Mesendoderm (in vitro differentiated cells): ENCODE results near the gene PLSCR2.
A peak's percentile ranks its signal among the peaks of the same experiment; 100 is the strongest.

Experiments
- DNase-seq: peaks from one replicate; pipeline ENCODE4 v3.0.0; 2013
- H2AK5ac ChIP-seq: 2 replicates; pipeline ENCODE4 v1.6.1; 2013; ENCODE audit warnings: low read length, inconsistent platforms
- H2BK120ac ChIP-seq: 2 replicates; pipeline ENCODE4 v1.6.1; 2013; ENCODE audit warnings: low read depth, mild to moderate bottlenecking, low read length, moderate library complexity, mixed read lengths
- H2BK15ac ChIP-seq: replicated peaks from 2 replicates; pipeline ENCODE4 v1.6.1; 2013; ENCODE audit warnings: low read depth, mild to moderate bottlenecking, moderate library complexity
- H2BK5ac ChIP-seq: 2 replicates; pipeline ENCODE4 v1.6.1; 2013; ENCODE audit warnings: low read length, inconsistent platforms
- H3K18ac ChIP-seq: 2 replicates; pipeline ENCODE4 v1.6.1; 2013; ENCODE audit warnings: mild to moderate bottlenecking, low read length, mixed read lengths
- H3K23ac ChIP-seq: one replicate; pipeline ENCODE4 v1.6.1; 2013; ENCODE audit warnings: low read length
- H3K27ac ChIP-seq: 2 replicates; pipeline ENCODE4 v1.5.1; 2013; ENCODE audit warnings: low read depth, mild to moderate bottlenecking, inconsistent platforms, low read length, moderate library complexity
- H3K27me3 ChIP-seq: 2 replicates; pipeline ENCODE4 v1.6.1; 2013; ENCODE audit warnings: low read length, control low read depth, mild to moderate bottlenecking, inconsistent platforms; ENCODE audit not compliant: insufficient read depth, poor library complexity
- H3K36me3 ChIP-seq: 2 replicates; pipeline ENCODE4 v1.6.1; 2013; ENCODE audit warnings: low read length, inconsistent platforms; ENCODE audit not compliant: control insufficient read depth, insufficient read depth
- H3K4ac ChIP-seq: one replicate; pipeline ENCODE4 v1.6.1; 2013; ENCODE audit warnings: low read depth, mild to moderate bottlenecking, low read length, moderate library complexity
- H3K4me1 ChIP-seq: 2 replicates; pipeline ENCODE4 v1.6.1; 2013; ENCODE audit warnings: low read depth, low read length, inconsistent platforms; ENCODE audit not compliant: control insufficient read depth
- H3K4me2 ChIP-seq: 2 replicates; pipeline ENCODE4 v1.6.1; 2013; ENCODE audit warnings: low read length
- H3K4me3 ChIP-seq: 2 replicates; pipeline ENCODE4 v1.5.1; 2013; ENCODE audit warnings: mild to moderate bottlenecking, low read length
- H3K56ac ChIP-seq: one replicate; pipeline ENCODE4 v1.6.1; 2013; ENCODE audit warnings: low read length
- H3K79me1 ChIP-seq: 2 replicates; pipeline ENCODE4 v1.6.1; 2013; ENCODE audit warnings: low read length, inconsistent platforms
- H3K79me2 ChIP-seq: 2 replicates; pipeline ENCODE4 v1.6.1; 2013; ENCODE audit warnings: mild to moderate bottlenecking, low read length; ENCODE audit not compliant: control insufficient read depth, insufficient read depth
- H3K9ac ChIP-seq: 2 replicates; pipeline ENCODE4 v1.6.1; 2013; ENCODE audit warnings: low read length, inconsistent platforms
- H4K5ac ChIP-seq: one replicate; pipeline ENCODE4 v1.6.1; 2013; ENCODE audit warnings: low read length
- H4K8ac ChIP-seq: one replicate; pipeline ENCODE4 v1.6.1; 2013; ENCODE audit warnings: low read depth, mild to moderate bottlenecking, control low read depth, low read length, moderate library complexity
- WGBS: extraction: QIAGEN DNeasy Blood & Tissue Kit; methylation state at CpG from one replicate; pipeline ENCODE4 v1.1.7; 2013; ENCODE audit warnings: low lambda C conversion rate, missing lambda C conversion rate; ENCODE audit not compliant: insufficient coverage; ENCODE audit errors: extremely low coverage; 5-methylcytosine and 5-hydroxymethylcytosine counted together

Gene PLSCR2

DNA sequence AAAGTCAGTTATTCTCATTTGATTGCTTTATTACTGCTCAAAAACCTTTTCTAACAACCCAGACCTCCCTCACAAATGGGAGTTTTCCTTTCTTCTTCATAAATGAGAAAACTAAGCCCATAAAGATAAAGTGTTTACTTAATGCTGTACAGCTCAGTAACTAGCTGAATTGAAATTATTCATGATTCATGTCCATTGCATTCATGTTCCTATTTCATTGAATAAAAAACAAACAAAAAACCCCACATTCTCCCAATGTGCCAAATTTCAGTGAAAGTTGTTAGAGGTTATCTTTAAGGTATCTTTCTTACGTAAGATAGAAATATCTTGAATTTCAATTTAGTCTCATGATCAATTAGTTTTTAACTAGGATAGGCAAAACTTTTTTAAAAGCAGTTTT lies 2.8 kb downstream of the PLSCR2 start:
- DNase-seq: no peak
- no peak overlapping the region for H3K56ac ChIP-seq

DNA sequence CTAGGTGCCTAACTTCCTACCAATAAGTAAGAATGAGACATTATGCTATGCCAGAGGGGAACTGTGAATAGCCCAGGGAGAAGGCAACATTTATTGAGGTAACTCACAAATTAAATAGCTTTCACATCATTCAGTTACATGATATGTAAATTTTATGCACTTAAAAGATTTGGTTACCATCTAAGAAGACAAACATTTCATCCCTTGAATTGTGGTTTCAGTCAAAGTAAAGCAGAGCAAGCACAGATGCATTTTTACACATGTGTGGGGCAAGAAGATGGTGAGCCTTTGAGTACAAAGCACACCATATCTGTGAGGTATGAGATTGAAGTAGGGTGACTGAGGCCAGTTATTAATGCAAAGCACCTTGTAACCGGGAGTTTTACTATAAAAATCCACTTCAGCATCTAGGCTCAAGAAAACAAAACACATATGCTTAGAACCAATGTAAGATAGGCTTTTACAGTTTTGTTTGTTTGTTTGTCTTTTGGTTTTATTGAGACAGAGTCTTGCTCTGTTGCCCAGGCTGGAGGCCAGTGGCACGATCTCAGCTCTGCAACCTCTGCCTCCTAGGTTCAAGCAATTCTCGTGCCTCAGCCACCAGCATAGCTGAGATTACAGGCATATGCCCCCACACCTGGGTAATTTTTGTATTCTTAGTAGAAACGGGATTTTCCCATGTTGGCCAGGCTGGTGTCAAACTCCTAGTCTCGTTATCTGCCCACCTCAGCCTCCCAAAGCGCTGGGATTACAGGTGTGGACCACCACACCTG lies 3.5 kb downstream of the PLSCR2 start:
- Histone ChIP-seq H3K4ac (no peak overlapping the region), H3K4me2 (no peak overlapping the region), H3K4me1 (no peaks in the 10 kb centered on the region), H2BK15ac (no peak overlapping the region), H2BK5ac (no peak overlapping the region), H3K27ac (no peak overlapping the region), H3K36me3 (no peaks in the 10 kb centered on the region), H4K8ac (no peak overlapping the region), H3K18ac (peak overlapping the region; percentile 75), H2AK5ac (no peak overlapping the region), H2BK120ac (no peak overlapping the region), H3K4me3 (no peak overlapping the region), H3K56ac (no peak overlapping the region), H3K27me3 (no peaks in the 10 kb centered on the region), H3K79me2 (no peaks in the 10 kb centered on the region), H3K23ac (no peak overlapping the region), H3K79me1 (no peaks in the 10 kb centered on the region), H4K5ac (no peak overlapping the region), H3K9ac (no peak overlapping the region)
- no CpG with 5 or more reads among the region's 6 CpGs for WGBS
- DNase-seq: no peak

More for the DNA sequence above, 2.8 kb downstream of the PLSCR2 start:
- Histone ChIP-seq H3K4me1 (no peaks in the 10 kb centered on the region), H2AK5ac (no peak overlapping the region), H2BK5ac (no peak overlapping the region), H3K79me2 (no peaks in the 10 kb centered on the region), H3K18ac (no peak overlapping the region), H3K4me2 (no peak overlapping the region), H3K4me3 (no peak overlapping the region), H4K5ac (no peak overlapping the region), H4K8ac (no peak overlapping the region), H3K9ac (no peak overlapping the region), H3K27ac (no peak overlapping the region), H3K4ac (no peak overlapping the region), H2BK15ac (no peak overlapping the region), H3K27me3 (no peaks in the 10 kb centered on the region), H3K23ac (no peak overlapping the region), H3K79me1 (no peaks in the 10 kb centered on the region), H2BK120ac (no peak overlapping the region), H3K36me3 (no peaks in the 10 kb centered on the region)
- no CpG with 5 or more reads among the region's 1 CpG for WGBS

DNA sequence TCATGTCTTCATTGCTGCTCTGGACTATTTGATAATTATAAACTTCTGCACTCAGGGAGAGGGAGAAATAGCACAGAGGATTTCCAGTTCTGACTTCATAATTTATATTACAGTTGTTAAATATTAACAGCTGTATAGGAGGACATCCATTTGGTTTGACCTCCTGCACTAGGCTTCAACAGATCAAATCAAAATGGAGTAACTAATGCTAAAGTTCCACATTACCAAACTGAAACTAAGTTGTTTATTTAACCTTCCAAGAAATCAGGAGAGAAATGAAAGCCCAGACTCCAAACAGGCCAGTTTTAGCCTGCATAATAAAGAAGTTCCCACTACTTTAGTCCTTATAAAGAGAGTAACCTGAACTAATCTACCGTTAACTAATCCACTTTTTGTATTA lies 4.6 kb downstream of the PLSCR2 start:
- Histone ChIP-seq H3K4me1 (no peaks in the 10 kb centered on the region), H3K4me2 (no peak overlapping the region), H3K36me3 (no peaks in the 10 kb centered on the region), H3K79me2 (no peaks in the 10 kb centered on the region), H2BK5ac (no peak overlapping the region), H3K4ac (no peak overlapping the region), H3K9ac (no peak overlapping the region), H2BK120ac (no peak overlapping the region), H4K8ac (no peak overlapping the region), H4K5ac (no peak overlapping the region), H3K27ac (no peak overlapping the region), H3K56ac (no peak overlapping the region), H2BK15ac (no peak overlapping the region), H3K4me3 (no peak overlapping the region), H3K18ac (no peak overlapping the region), H3K79me1 (no peaks in the 10 kb centered on the region), H3K23ac (no peak overlapping the region), H3K27me3 (no peaks in the 10 kb centered on the region), H2AK5ac (no peak overlapping the region)
- no peak for DNase-seq
- no CpG with 5 or more reads among the region's 1 CpG for WGBS

DNA sequence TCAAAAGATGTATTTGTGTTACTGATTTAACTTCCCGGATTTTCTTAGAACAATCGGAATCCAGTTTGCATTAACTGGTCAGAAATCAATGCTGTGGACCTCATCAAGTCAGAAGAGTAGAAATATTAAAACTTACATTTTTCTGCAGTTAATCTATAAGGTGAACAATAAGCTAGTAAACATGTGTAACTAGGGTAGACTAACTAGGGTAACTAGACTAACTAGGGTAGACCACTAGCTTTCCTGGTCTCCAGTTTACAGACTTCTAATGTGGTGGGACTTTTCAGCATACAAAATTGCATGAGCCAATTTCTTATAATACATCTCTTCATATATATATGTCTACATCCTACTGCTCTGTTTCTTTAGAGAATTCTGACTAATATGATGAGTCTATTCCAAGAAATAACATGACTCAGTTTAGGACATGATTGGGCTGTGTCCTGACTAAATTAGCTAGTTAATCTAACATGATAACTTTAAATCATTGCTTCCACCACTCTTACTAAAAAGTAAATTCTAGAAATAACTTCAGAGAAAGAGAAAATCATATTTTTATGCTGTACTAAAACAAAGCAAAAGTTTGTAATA lies 5.3 kb downstream of the PLSCR2 start:
- no peak overlapping the region for H3K4ac ChIP-seq
- H3K79me1 ChIP-seq: no peaks in the 10 kb centered on the region
- H2BK120ac ChIP-seq: no peak overlapping the region
- H3K79me2 ChIP-seq: no peaks in the 10 kb centered on the region
- no peaks in the 10 kb centered on the region for H3K27me3 ChIP-seq
- H3K18ac ChIP-seq: no peak overlapping the region
- H2BK15ac ChIP-seq: no peak overlapping the region
- H3K27ac ChIP-seq: no peak overlapping the region
- no peak for DNase-seq
- no peak overlapping the region for H3K56ac ChIP-seq
- no peaks in the 10 kb centered on the region for H3K4me1 ChIP-seq
- no peak overlapping the region for H4K5ac ChIP-seq
- no peak overlapping the region for H3K4me3 ChIP-seq
- no peak overlapping the region for H2AK5ac ChIP-seq
- no peak overlapping the region for H2BK5ac ChIP-seq
- H4K8ac ChIP-seq: no peak overlapping the region
- no peak overlapping the region for H3K9ac ChIP-seq
- no peaks in the 10 kb centered on the region for H3K36me3 ChIP-seq
- no CpG with 5 or more reads among the region's 2 CpGs for WGBS
- H3K4me2 ChIP-seq: no peak overlapping the region
- no peak overlapping the region for H3K23ac ChIP-seq

DNA sequence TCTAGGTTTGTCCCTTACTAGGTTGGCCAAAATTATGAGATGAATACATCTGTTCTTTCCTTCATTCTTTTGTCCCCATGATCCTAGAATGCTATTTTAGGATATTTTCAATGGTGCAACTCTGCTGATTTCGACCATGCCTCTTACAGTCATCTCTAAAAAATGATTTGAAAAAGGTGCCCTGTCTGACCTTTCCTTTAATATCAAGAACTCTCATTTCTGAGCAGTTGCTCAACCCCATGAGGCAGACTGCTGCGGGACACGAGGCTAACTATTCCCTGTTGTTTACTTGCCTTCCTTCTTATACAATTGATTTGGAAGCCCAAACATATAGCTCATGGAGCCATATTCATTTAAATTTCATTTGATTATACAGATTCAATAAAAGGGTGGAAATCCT lies 14.6 kb downstream of the PLSCR2 start:
- H3K56ac ChIP-seq: no peak overlapping the region
- H3K36me3 ChIP-seq: no peaks in the 10 kb centered on the region
- H2BK5ac ChIP-seq: no peak overlapping the region
- no peaks in the 10 kb centered on the region for H3K79me1 ChIP-seq
- H3K18ac ChIP-seq: no peak overlapping the region
- H3K4me1 ChIP-seq: no peaks in the 10 kb centered on the region
- no peak overlapping the region for H2AK5ac ChIP-seq
- no peaks in the 10 kb centered on the region for H3K79me2 ChIP-seq
- H3K4me2 ChIP-seq: no peak overlapping the region
- no CpG with 5 or more reads among the region's 3 CpGs for WGBS
- H3K27ac ChIP-seq: no peak overlapping the region
- H4K5ac ChIP-seq: no peak overlapping the region
- DNase-seq: no peak
- no peak overlapping the region for H3K23ac ChIP-seq
- H3K4ac ChIP-seq: no peak overlapping the region
- no peak overlapping the region for H4K8ac ChIP-seq
- H2BK15ac ChIP-seq: no peak overlapping the region
- H3K4me3 ChIP-seq: no peak overlapping the region
- H3K27me3 ChIP-seq: no peaks in the 10 kb centered on the region
- no peak overlapping the region for H3K9ac ChIP-seq
- H2BK120ac ChIP-seq: no peak overlapping the region

DNA sequence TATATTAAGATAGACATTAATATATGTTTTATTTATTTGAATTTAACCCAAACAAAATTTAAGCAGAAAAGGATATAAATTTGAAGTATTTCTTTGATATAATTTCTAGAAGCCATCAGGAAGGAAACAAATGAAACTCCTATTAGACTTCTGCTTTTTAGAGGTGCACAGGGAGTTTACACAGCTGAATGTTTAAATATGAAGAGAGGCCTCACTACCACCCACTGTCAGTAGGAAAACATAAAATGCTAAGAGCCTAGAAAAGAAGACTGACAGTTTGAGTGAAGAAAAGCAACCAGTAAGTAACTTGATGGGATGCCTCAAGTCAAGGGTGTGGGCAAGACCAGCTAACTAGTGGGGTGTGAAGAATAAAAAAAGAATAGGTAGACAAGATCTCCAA lies 19.7 kb downstream of the PLSCR2 start:
- Histone ChIP-seq H3K36me3 (no peaks in the 10 kb centered on the region), H2BK5ac (no peak overlapping the region), H3K79me1 (no peaks in the 10 kb centered on the region), H3K4me2 (no peak overlapping the region), H3K4me3 (no peak overlapping the region), H2BK120ac (no peak overlapping the region), H3K4me1 (no peaks in the 10 kb centered on the region), H3K79me2 (no peaks in the 10 kb centered on the region), H2BK15ac (peak overlapping the region; percentile 36), H4K5ac (no peak overlapping the region), H3K18ac (no peak overlapping the region), H3K9ac (no peak overlapping the region), H3K56ac (no peak overlapping the region), H3K23ac (no peak overlapping the region), H2AK5ac (no peak overlapping the region), H4K8ac (no peak overlapping the region), H3K4ac (no peak overlapping the region), H3K27ac (no peak overlapping the region), H3K27me3 (no peaks in the 10 kb centered on the region)
- DNase-seq: no peak
